Keratinocyte (primary cell): ENCODE data around the gene FNDC7.

Experiments
- CTCF ChIP-seq, 3 experiments: IDR thresholded peaks in 1 of 3; conservative IDR thresholded peaks in 1 of 3; optimal IDR thresholded peaks in 1 of 3; 2 replicates in 2 of 3; 3 replicates in 1 of 3; pipeline versions ENCODE3 to v1.5.1; 2011; ENCODE audit warnings: low read length in 3 of 3, mild to moderate bottlenecking in 3 of 3, moderate library complexity in 2 of 3, control low read depth in 1 of 3, inconsistent platforms in 1 of 3; ENCODE audit not compliant: insufficient read depth in 2 of 3; ENCODE audit errors: extremely low read depth in 1 of 3
- EZH2 ChIP-seq: IDR thresholded peaks from one replicate; pipeline ENCODE4 v1.6.1; 2012; ENCODE audit warnings: inconsistent platforms, mild to moderate bottlenecking, low read length, moderate library complexity

GRCh38 chr1:108747898-108748297 is 35.2 kb downstream of the FNDC7 start:
- TF ChIP-seq EZH2, result no peak
- TF ChIP-seq CTCF (optimal IDR thresholded peaks at IDR 0.05 in 1 of 3, IDR thresholded peaks at IDR 0.05 in 1 of 3, conservative IDR thresholded peaks at IDR 0.05 in 1 of 3; ENCODE audit: extremely low read depth in 1 of 3, insufficient read depth in 2 of 3, low read length in 3 of 3), result no peak
